Adipose tissue (tissue), 3 donors: ENCODE results near the gene PPP2R3C. TPM values are rescaled to one million over a fixed set of nuclear protein-coding genes. Genes with fewer than 3 reads are reported as not detected.
"Not testable (repeated sequence)": the region's sequence is repeated elsewhere in the genome, so short reads cannot be mapped to it uniquely, and the experiment has no call there.

Source experiments
- H3K27ac ChIP-seq: one replicate; pipeline ENCODE4 v1.5.1; 2013; ENCODE audit warnings: low read depth, low read length
- WGBS, 3 donors: extraction: QIAGEN DNeasy Blood & Tissue Kit; methylation state at CpG; one replicate each; pipeline ENCODE4 v1.1.7; 2013; 5-methylcytosine and 5-hydroxymethylcytosine counted together
- polyA plus RNA-seq, 3 donors: library from polyadenylated mRNA; stranded (reverse); fragments of 200-250 nt; gene quantifications; one replicate each; pipeline ENCODE4 v1.2.3, GENCODE V29; 2013
- donor health status: healthy with polysubstance abuse.
- donor health status: Bipolar disorder and iron deficiency.
- donor health status: healthy.

Gene PPP2R3C
- polyA plus RNA-seq, 3 donors: 8.4 to 34.0 (median 22.4) TPM

DNA sequence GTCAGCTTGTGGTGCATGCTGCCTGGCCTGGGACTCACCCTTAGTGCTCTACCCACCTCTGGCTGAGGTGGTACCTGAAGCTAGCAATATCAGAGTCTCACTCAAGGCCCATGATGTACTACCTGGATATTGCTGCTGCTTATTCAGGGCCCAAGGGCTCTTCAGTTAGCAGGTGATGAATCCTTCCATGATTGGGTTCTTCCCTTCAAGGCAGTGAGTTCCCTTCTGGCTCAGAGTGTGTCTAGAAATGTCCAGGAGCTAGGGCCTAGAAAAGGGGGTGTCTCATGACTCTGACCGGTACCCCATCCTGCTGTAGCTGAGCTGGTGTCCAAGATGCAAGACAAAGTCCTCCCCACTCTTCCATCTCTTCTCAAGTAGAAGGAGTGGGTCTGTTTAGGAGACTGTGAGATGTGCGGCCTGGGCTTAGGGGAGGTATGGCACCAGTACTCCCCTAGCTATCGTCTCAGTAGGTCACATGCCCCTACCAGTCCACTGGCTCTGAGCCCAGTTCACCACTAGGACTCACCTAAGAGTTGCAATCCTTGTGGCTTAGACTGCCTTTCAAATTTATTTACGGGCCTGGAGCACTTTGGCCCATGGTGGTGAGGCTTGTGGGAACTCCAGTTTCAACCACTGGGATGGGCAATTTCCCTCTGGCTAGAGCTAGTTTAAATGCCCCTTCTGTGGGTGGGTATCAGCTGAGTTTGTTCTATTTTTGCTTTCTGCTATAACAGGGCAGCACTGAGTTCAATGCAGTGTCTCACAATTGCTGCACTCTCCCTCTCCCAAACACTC, 12.7 kb upstream of the PPP2R3C start:
- no peak overlapping the region for H3K27ac ChIP-seq
- 86 to 95% (median 93%) methylated on average over 4 of the region's 4 CpGs for WGBS, 3 donors

DNA sequence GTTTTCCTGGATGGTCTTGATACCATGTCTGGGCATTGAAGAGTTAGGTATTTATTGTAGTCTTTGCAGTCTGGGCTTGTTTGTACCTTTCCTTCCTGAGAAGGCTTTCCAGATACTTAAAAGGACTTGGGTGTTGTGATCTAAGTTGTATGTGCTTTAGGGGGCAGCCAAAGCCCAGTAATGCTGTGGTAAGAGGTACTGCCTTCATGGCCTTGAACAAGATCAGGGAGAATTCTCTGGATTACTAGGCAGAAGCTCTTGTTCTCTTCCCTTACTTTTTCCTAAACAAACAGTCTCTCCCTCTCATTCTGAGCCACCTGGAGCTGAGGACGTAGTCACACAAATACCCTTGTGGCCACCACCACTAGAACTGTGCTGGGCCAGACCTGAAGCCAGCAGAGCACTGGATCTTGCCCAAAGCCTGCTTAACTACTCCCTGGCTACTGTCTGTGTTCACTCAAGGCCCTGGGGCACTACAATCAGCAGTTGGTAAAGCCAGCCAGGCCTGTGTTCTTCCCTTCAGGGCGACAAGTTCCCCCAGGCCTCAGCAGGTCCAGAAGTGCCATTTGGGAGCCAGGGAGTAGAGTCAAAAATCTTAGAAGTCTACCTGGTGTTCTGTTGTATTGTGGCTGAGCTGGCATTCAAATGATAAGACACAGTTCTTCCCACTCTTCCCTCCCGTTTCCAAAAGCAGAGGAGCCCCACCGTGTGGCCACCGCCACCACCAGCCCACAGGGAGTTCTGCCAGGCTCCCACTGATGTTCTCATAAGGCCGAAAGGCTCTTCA, 11.9 kb upstream of the PPP2R3C start:
- WGBS, 3 donors: 83 to 85% (median 83%) methylated on average over 6 of the region's 6 CpGs
- no peak overlapping the region for H3K27ac ChIP-seq

DNA sequence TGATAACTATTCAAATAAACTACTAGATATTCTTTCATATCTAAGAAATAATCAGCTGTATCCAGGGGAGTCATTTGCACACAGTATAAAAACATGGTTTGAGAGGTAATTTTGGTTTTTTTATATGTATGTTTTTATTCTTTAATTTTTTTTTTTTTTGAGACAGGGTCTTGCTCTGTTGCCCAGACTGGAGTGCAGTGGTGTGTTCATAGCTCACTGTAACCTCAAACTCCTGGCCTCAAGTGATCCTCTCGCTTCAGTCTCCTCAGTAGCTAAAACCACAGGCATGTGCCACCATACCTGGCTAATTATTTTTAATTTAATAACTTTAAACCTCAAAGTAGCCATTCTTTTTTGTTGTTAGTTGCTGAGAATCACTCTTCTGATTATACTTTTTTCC, 2.3 kb upstream of the PPP2R3C start:
- 94 to 96% (median 95%) methylated on average over 1 of the region's 1 CpG for WGBS, 3 donors
- H3K27ac ChIP-seq: no peak overlapping the region

DNA sequence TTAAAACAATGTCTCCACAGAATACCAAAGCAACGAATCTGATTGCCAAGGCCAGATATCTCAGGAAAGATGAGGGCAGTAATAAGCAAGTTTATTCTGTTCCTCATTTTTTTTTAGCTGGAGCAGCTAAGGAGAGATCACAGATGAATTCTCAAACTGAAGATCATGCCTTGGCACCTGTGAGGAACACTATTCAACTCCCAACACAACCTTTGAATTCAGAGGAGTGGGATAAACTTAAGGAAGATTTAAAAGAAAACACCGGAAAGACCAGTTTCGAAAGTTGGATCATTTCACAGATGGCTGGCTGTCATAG, 1.6 kb upstream of the PPP2R3C start:
- 34 to 52% (median 45%) methylated on average over 3 of the region's 3 CpGs for WGBS, 3 donors

DNA sequence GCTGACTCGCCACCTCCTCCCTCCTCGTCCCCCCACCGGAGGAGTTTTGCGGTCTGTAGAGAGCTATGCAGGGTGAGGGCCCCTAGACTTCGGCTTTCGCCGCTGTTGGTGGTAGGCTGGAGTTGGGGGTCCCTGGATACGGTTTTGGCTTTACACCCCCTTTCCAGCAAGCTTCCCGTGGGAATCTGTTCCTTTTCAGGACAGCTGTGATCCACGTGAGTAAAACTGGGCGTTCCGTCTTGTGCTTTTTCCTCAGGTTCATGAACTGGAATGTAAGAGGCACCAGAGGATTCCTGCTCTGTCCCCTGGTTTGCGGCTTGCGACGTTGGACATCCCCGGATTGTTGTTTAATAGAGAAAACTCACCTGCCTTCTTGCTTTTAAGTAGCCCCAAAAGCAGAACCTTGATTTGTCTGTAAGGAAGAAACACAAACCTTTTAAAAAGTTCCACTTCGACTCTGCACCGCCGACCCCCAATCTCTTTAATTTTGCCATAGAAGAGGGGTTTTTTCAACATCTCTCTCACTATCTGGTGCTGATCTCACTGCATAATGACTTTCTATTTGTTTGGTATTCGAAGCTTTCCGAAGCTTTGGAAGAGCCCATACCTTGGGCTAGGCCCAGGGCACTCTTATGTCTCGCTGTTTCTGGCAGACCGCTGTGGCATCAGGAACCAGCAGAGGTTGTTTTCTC, 1.1 kb upstream of the PPP2R3C start:
- WGBS, 3 donors: 3 to 6% (median 4%) methylated on average over 22 to 23 of the region's 23 CpGs
- H3K27ac ChIP-seq: peak overlapping the region; percentile 95

More for the DNA sequence above, 1.6 kb upstream of the PPP2R3C start:
- no peak overlapping the region for H3K27ac ChIP-seq

DNA sequence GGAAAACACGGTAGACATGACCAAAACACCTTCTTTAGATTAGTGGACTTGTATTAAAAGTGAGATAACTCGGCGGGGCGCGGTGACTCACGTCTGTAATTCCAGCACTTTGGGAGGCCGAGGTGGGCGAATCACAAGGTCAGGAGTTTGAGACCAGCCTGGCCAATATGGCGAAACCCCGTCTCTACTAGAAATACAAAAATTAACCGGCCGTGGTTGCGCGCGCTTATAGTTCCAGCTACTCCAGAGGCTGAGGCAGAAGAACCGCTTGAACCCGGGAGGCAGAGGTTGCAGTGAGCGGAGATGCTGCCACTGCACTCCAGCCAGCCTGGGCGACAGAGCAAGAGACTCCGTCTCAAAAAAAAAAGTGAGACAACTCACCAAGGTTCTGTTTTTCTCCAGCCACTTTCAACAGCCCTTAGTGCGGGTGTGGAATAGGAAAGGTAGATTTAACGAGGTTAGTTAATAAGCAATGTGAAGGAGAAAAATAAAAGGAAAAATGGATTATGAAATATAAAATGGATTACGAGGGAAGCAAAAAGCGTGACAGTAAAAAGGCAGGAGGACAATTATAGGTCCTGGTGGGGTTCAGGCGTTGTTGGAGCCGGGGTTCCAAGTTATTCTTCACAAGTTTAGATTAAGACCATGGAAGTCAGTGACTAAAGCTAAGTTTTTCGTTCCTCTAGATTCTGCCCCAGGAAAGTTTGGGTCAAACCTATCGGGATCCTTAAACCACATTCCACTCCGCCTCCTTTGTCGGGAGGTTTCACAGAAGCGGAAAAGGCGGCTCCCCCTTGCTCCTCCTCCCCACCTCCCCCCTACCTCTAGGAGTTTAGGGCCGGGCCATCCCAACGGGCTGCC, 534 bp downstream of the PPP2R3C start:
- H3K27ac ChIP-seq: peak overlapping the region; percentile 95
- WGBS, 3 donors: 9 to 23% (median 19%) methylated on average over 34 of the region's 34 CpGs

DNA sequence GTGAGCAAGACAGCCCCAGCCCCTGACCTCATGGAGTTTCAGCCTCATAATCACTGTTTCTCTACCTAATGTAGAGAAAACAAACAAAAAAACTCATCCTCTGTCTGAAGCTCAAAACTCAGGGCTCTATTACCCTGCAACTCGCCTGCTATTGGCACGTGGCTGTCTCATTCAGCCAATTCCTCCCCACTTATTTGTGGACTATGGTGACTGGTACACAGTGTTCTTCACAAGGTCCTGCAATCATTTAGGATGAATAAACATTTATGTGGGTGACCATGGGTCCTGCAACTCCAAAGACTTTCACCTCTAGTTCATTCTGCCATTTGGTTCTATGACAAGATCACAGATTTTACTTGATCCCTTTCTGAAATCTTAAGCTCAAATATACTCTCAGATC, 4.7 kb downstream of the PPP2R3C start:
- WGBS, 3 donors: 89 to 96% (median 94%) methylated on average over 2 of the region's 2 CpGs
- no peak overlapping the region for H3K27ac ChIP-seq

DNA sequence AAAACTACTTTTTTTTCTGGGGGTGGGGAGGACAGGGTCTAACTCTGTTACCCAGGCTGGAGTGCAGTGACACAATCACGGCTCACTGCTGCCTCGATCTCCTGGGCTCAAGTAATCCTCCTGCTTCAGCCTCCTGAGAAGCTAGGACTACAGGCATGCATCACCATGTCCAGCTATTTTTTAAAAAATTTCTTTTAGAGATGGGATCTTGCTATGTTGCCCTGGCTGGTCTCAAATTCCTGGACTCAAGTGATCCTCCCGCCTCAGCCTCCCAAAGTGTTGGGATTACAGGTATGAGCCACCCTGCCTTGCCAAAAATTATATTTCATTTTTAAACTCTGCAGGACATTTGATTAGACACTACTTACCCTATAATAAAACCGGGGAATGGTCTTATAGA, 5.5 kb downstream of the PPP2R3C start:
- no peak overlapping the region for H3K27ac ChIP-seq
- WGBS, 3 donors: 96 to 97% (median 96%) methylated on average over 4 of the region's 4 CpGs

DNA sequence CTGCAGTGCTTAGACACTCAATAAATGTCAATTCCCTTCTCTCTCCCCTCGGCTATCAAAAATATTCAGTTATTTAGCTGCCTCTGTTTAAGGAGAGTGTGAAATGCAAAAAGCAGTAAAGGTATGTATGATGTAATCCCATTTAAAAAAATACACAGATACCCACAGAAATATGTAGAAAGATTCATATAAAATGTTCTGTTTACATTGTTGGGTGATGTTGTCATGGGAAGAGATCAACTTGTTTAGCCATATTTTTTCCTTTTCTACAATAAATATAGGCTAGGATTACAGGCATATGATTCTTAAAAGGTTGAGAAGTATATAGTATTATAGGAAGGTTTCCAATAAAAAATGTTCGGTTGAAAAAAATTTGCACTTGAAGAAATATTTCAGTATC, 7.8 kb downstream of the PPP2R3C start:
- H3K27ac ChIP-seq: no peak overlapping the region
- 71 to 99% (median 85%) methylated on average over 2 of the region's 2 CpGs for WGBS, 3 donors

DNA sequence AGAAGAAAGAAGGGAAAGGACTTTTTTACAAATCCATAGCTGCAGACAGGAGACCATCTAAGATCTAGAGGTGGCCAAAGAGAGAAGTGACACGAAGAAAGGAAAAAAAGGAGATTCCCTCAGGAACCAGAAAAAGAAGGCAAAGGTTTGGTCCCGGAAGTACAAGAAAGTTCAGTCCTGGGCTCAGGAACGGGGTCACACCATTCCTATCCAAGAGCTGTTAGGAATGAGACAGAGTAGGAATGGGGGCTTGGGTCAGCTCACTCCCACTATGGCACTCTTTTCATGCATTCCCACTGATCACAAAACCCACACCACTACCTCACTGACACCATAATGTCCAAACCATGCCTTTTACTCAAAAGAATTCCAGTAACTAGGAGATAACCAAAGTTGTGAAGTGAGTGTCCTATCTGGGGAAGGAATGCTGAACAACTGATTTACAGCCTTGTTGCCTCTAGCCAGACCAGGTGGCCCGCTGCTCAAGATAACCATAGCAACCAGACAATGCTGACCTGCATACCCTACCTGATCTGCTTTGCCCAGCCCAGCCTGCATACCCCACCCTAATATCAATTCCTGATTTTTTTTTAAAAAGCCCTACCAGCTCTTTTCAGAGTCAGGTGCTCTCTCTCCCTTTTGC, 8.4 kb downstream of the PPP2R3C start:
- H3K27ac ChIP-seq: no peak overlapping the region
- WGBS, 3 donors: 90 to 95% (median 94%) methylated on average over 4 of the region's 4 CpGs

DNA sequence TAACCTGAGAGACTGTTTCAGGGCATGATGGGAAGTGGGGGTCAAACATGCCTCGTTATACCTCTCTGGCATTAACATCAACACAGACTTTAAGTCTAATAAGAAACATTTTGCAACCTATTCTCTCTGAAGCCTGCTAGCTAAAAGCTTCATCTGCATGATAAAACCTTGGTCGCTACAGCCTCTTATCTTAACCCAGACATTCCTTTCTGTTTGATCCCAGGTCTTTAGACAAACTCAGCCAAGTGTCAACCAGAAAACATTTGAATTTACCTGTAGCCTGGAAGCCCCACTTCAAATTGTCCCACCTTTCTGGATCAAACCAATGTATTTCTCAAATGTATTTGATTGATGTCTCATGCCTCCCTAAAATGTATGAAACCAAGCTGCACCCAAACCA, 9.1 kb downstream of the PPP2R3C start:
- WGBS, 3 donors: 78 to 98% (median 87%) methylated on average over 2 of the region's 2 CpGs
- H3K27ac ChIP-seq: no peak overlapping the region

DNA sequence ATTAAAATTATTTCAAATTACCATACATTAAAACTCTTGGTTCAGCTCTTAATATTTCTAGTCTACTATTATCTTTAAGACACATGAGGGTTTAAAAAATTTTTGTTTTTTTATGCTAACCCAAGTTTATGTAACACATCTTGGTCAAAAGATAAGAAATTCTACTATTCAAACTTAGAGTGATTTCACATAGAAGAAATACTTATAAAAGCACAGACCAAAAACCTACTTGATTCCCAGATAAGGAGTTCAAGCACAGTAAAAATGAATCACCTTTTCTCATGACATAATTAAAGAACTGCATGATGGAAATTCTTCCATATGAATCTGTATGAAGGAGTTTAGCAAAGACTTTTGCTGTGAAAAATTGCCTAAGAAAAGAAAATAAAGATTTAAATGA, 13.9 kb downstream of the PPP2R3C start:
- no peak overlapping the region for H3K27ac ChIP-seq

DNA sequence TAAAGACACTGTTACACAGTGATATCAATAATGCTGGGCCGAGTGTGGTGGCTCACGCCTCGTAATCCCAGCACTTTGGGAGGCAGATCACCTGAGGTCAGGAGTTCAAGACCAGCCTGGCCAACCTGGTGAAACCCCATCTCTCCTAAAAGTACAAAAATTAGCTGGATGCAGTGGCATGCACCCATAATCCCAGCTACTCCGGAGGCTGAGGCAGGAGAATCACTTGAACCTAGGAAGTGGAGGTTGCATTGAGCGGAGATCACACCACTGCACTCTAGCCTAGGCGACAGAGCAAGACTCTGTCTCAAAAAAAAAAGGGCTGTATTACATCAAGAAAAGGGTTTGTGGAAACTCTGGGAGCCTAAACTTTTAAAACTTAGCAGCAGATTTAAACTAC, 27.1 kb downstream of the PPP2R3C start:
- not testable (repeated sequence) for H3K27ac ChIP-seq
- 96 to 98% (median 98%) methylated on average over 6 of the region's 6 CpGs for WGBS, 3 donors

DNA sequence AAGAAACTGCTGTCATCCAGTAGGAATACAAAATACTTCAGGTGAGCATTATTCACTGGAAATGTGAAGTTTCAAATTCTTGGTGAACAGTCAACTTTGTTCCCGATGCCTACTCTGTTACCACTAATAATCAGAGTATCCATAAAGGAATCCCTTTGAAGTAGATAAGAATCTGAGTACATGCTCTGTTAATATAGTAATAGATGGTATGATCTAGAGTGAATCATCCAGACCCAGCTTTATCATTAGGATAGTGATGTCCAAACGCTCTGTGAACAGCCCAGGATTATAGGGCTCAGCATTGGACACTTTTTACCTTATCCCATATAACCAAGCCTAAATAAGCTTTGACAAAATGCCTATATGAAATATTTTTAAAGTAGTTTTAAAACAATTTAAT, 33.3 kb downstream of the PPP2R3C start:
- no peak overlapping the region for H3K27ac ChIP-seq
- 88 to 97% (median 94%) methylated on average over 2 of the region's 2 CpGs for WGBS, 3 donors

DNA sequence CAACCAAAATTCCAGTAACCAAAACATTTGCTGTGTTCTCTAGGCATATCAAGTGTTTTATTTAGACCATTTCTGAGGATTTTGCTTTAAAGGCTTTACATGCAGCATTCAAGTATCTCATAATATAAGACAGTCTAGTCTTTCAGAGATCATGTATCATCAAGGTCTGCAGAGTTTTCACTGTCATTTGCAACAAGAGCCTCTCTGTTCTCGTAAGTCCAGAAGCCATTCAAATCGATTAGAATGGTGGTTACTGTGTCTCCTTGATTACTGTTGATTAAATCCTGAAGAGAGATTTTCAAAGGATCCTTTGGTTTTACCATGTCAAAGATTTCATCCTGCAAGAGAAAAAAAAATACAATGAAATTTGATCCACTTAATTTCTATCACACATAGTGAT, 36.3 kb downstream of the PPP2R3C start:
- no peak overlapping the region for H3K27ac ChIP-seq
- 76 to 95% (median 94%) methylated on average over 2 of the region's 2 CpGs for WGBS, 3 donors

DNA sequence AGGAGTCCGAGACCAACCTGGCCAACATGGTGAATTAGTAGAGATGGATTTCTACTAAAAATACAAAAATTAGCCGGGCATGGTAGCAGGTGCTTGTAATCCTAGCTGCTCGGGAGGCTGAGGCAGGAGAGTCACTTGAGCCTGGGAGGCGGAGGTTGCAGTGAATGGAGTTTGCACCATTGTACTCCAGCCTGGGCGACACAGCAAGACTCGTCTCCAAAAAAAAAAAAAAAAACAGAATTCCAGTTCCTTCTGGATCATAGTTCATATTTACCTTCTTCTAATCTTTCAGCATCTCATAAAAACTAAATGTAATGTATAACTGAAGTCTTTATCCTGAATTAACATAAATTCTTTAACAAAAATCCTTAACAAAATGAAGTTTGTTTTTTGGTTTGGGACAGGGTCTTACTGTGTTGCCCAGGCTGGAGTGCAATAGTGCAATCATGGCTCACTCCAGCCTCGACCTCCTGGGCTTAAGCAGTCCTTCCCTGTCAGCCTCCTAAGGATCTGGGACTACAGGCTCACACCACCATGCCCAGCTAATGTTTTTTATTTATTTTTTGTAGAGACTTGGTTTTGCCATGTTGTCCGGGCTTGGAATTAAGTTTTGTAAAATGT, 38.1 kb downstream of the PPP2R3C start:
- 94 to 95% (median 95%) methylated on average over 8 of the region's 8 CpGs for WGBS, 3 donors
- no peak overlapping the region for H3K27ac ChIP-seq

DNA sequence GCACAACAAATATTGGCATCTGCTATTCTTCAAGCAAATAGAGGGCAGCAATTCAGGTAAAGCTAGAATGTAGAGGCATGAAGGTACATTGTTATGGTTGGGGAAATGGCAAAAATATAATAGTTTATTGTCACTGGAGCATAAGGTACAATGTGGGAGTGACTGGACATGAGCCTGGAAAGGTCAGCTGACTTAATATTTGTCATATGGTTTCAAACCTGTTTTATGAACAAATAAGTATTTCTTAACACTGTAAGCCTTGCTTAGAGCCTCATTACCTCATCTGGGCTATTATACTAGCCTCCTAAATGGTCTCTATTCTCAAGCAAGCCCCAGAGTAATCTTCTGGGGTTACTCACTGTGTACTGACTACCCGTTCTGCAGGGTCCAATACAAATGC, 42.0 kb downstream of the PPP2R3C start:
- whole genome bisulfite sequencing, 3 donors: 78 to 92% (median 82%) methylated on average over 1 of the region's 1 CpG
- no peak overlapping the region for H3K27ac ChIP-seq

DNA sequence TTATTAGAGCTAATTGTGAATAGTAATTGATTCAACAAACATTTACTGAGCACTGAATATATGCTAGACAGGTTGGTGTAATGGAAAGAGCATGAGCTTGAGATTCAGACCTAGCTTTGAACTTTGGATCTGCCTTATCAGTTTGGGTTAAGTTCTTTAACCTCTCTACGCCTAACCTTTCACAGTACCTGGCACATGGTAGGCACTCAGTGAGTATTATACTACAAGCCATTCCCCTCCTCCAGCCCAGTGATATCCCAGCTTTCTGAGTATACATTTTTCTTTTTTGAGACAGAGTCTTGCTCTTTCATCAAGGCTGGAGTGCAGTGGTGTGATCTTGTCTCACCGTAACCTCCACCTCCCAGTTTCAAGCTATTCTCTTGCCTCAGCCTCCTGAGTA, 43.7 kb downstream of the PPP2R3C start:
- WGBS, 3 donors: 73 to 100% (median 98%) methylated on average over 2 of the region's 2 CpGs
- H3K27ac ChIP-seq: no peak overlapping the region
